ENCODE data around the gene ZNF511.

DNA sequence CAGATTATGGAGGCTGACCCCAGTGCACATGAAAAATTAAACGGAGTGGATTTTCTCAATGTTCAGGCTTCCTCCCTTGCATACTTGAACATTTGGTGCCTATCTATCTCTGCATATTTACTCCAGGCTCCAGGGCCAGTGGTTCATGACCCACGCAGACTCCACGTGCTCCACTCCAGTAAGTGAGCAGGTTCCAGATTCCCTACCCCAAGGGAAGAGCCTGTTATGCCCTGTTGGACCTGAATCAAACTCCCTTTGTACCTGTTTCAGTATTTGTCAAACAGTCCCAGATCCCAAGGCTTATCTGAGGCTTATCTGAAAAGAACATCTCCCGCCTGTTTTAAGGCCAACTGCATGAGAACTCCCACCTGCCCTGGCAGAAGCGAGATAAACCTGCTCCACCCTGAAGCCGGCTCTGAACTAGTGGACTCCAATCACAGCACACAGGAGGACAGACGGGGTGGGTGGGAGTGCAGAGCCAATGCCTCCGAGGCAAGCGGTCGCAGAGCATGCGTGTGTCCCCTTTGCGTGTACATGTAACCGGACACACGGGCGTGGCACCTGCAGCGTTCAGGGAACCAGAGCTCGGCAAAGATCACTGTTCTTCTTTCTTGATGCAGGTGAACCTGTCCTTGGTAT lies 51.4 kb downstream of the ZNF511 start:
- TF ChIP-seq CTCF (IDR thresholded peaks at IDR 0.05) (no peak), POLR2A (IDR thresholded peaks at IDR 0.05) (no peak), EP300 (IDR thresholded peaks at IDR 0.05) (no peak)

All from tibial nerve (tissue), 4 donors.